Right atrium auricular region (tissue), 2 donors: ENCODE measurements around the gene PDGFC. TPM values are rescaled to one million over a fixed set of nuclear protein-coding genes. Genes with fewer than 3 reads are reported as not detected.

Experiments used
- DNase-seq: peaks from one replicate; pipeline ENCODE4 v3.0.0-alpha.2; 2019; ENCODE audit warnings: low spot score
- H3K27ac ChIP-seq, 2 donors: fragments of 200-600 bp; sonication (generic); 1 replicate in 1 of 2; 2 replicates in 1 of 2; pipeline ENCODE4 v1.5.1; 2016 to 2019
- H3K27me3 ChIP-seq, 2 donors: fragments of 200-600 bp; sonication (generic); one replicate each; pipeline versions ENCODE4 v1.5.1 to v1.6.0; 2017 to 2019
- H3K36me3 ChIP-seq: fragments of 200-600 bp; sonication (generic); one replicate; pipeline ENCODE4 v1.5.1; 2016
- H3K4me1 ChIP-seq, 2 donors: fragments of 200-600 bp; sonication (generic); one replicate each; pipeline versions ENCODE4 v1.5.1 to v1.6.0; 2017 to 2019
- H3K4me3 ChIP-seq, 2 donors: fragments of 200-600 bp; sonication (generic); 1 replicate in 1 of 2; 2 replicates in 1 of 2; pipeline ENCODE4 v1.5.1; 2017 to 2019; ENCODE audit warnings: mild to moderate bottlenecking in 1 of 2, moderate library complexity in 1 of 2
- H3K9me3 ChIP-seq, 2 donors: fragments of 200-600 bp; sonication (generic); one replicate each; pipeline ENCODE4 v1.5.1; 2019
- CTCF ChIP-seq, 2 donors: fragments of 200-600 bp; sonication (generic); IDR thresholded peaks; one replicate each; pipeline ENCODE4 v1.5.1; 2019; ENCODE audit warnings: antibody characterized with exemption in 2 of 2
- total RNA-seq, 2 donors: library from RNA; depleted of rRNA; stranded (reverse); fragments of >200 nt; gene quantifications; one replicate each; pipeline ENCODE4 v1.1.0, GENCODE V29; 2016

PDGFC gene
- total RNA-seq, 2 donors from 2014 or later = 17.0 to 17.1 TPM

GRCh38 chr4:156811963-156812362 lies 159.6 kb downstream of the PDGFC start:
- no peaks in the 10 kb centered on the region for H3K9me3 ChIP-seq
- no peaks in the 10 kb centered on the region for H3K4me1 ChIP-seq
- H3K4me3 ChIP-seq = no peak overlapping the region
- no peak for TF ChIP-seq CTCF (IDR thresholded peaks at IDR 0.05)
- no peak for DNase-seq
- no peaks in the 10 kb centered on the region for H3K36me3 ChIP-seq
- H3K27me3 ChIP-seq = no peaks in the 10 kb centered on the region
- H3K27ac ChIP-seq = no peak overlapping the region

GRCh38 chr4:156811286-156811685 lies 160.3 kb downstream of the PDGFC start:
- Histone ChIP-seq H3K4me3 (no peak overlapping the region), H3K36me3 (no peaks in the 10 kb centered on the region), H3K27ac (no peak overlapping the region), H3K27me3 (no peaks in the 10 kb centered on the region), H3K4me1 (no peaks in the 10 kb centered on the region), H3K9me3 (no peaks in the 10 kb centered on the region)
- DNase-seq = no peak
- no peak for TF ChIP-seq CTCF (IDR thresholded peaks at IDR 0.05)

GRCh38 chr4:156805696-156806095 lies 165.9 kb downstream of the PDGFC start:
- Histone ChIP-seq H3K27ac (no peak overlapping the region), H3K4me3 (no peak overlapping the region), H3K36me3 (no peaks in the 10 kb centered on the region), H3K4me1 (no peaks in the 10 kb centered on the region), H3K27me3 (no peaks in the 10 kb centered on the region), H3K9me3 (no peaks in the 10 kb centered on the region)
- DNase-seq = no peak
- TF ChIP-seq CTCF (IDR thresholded peaks at IDR 0.05) = no peak

GRCh38 chr4:156803056-156803455 lies 168.5 kb downstream of the PDGFC start:
- TF ChIP-seq CTCF (IDR thresholded peaks at IDR 0.05) = no peak
- no peaks in the 10 kb centered on the region for H3K27me3 ChIP-seq

GRCh38 chr4:156800463-156800862 lies 171.1 kb downstream of the PDGFC start:
- Histone ChIP-seq H3K4me1 (peaks cover 0 to 3% of the 10 kb centered on the region in 2 donors), H3K9me3 (no peaks in the 10 kb centered on the region), H3K27me3 (no peaks in the 10 kb centered on the region), H3K4me3 (no peak overlapping the region), H3K36me3 (no peaks in the 10 kb centered on the region), H3K27ac (no peak overlapping the region)
- DNase-seq = no peak
- no peak for TF ChIP-seq CTCF (IDR thresholded peaks at IDR 0.05)

More at GRCh38 chr4:156803056-156803455, 168.5 kb downstream of the PDGFC start:
- DNase-seq = no peak
- Histone ChIP-seq H3K9me3 (no peaks in the 10 kb centered on the region), H3K36me3 (no peaks in the 10 kb centered on the region), H3K27ac (no peak overlapping the region), H3K4me3 (no peak overlapping the region), H3K4me1 (no peaks in the 10 kb centered on the region)

GRCh38 chr4:156799121-156799589 lies 172.4 kb downstream of the PDGFC start:
- H3K27ac ChIP-seq = no peak overlapping the region
- peaks cover 0 to 5% of the 10 kb centered on the region in 2 donors for H3K4me1 ChIP-seq
- H3K9me3 ChIP-seq = no peaks in the 10 kb centered on the region
- H3K4me3 ChIP-seq = no peak overlapping the region
- no peaks in the 10 kb centered on the region for H3K36me3 ChIP-seq
- no peak for DNase-seq
- TF ChIP-seq CTCF (IDR thresholded peaks at IDR 0.05) = no peak
- no peaks in the 10 kb centered on the region for H3K27me3 ChIP-seq
